ENCODE results near the gene SLK.

Gene SLK

DNA sequence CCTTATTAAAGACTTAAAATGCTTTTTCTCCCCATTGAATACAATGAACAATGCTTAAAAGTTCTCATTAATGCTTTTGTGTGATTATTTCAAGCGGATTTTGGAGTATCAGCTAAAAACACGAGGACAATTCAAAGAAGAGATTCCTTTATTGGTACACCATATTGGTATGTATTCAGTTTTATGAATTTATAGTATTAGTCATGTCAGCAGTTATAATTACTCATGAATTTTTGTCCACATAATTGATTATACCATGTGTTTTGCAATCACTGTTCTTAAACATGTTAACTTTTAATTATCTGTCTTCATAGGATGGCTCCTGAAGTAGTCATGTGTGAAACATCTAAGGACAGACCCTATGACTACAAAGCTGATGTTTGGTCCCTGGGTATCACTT, 31.9 kb downstream of the SLK start:
- Histone ChIP-seq H3K27ac (no peak overlapping the region), H3K4me3 (no peak overlapping the region)
- TF ChIP-seq, protein P1, sequence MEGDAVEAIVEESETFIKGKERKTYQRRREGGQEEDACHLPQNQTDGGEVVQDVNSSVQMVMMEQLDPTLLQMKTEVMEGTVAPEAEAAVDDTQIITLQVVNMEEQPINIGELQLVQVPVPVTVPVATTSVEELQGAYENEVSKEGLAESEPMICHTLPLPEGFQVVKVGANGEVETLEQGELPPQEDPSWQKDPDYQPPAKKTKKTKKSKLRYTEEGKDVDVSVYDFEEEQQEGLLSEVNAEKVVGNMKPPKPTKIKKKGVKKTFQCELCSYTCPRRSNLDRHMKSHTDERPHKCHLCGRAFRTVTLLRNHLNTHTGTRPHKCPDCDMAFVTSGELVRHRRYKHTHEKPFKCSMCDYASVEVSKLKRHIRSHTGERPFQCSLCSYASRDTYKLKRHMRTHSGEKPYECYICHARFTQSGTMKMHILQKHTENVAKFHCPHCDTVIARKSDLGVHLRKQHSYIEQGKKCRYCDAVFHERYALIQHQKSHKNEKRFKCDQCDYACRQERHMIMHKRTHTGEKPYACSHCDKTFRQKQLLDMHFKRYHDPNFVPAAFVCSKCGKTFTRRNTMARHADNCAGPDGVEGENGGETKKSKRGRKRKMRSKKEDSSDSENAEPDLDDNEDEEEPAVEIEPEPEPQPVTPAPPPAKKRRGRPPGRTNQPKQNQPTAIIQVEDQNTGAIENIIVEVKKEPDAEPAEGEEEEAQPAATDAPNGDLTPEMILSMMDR (IDR thresholded peaks at IDR 0.05), result no peak
- no peak for DNase-seq (ENCODE audit: low spot score)

DNA sequence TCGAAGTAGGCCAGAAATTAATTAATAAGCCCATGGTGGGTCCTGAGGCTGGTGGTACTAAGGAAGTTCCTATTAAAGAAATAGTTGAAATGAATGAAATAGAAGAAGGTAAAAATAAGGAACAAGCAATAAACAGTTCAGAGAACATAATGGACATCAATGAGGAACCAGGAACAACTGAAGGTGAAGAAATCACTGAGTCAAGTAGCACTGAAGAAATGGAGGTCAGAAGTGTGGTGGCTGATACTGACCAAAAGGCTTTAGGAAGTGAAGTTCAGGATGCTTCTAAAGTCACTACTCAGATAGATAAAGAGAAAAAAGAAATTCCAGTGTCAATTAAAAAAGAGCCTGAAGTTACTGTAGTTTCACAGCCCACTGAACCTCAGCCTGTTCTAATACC, 36.0 kb downstream of the SLK start:
- Histone ChIP-seq H3K27ac (no peak overlapping the region), H3K4me3 (no peak overlapping the region)
- no peak for DNase-seq (ENCODE audit: low spot score)
- TF ChIP-seq, protein P1 (IDR thresholded peaks at IDR 0.05), result no peak

DNA sequence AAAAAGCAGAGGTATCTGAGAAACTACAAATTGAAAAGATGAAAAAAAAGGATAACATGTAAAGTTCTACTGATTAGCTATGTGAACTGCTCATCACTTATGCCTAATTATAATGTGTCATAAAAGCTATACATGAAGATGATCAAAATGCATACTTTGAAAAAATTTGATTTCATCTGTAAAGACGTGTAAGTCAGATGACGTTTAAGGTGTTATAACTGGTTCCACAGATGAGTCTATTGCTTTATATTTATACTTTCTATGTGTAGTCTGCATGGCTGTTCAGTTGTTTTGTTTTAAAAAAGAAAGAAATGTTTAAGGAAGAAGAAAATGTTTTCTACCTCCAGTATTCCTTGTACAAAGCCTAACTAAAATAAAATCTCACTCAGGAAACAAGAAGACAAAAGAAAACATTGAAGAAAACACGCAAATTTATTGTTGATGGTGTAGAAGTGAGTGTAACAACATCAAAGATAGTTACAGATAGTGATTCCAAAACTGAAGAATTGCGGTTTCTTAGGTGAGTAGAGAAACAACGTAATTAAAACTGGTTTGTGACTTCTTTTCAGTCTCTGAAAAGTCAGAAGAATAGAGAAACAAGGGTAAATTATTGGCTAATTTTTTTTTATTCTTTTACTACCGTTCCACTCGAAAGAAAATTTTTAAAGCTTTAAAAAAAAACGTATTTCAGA, 38.4 kb downstream of the SLK start:
- no peak overlapping the region for H3K27ac ChIP-seq
- H3K4me3 ChIP-seq, result no peak overlapping the region
- TF ChIP-seq, protein P1 (IDR thresholded peaks at IDR 0.05), result no peak
- DNase-seq (ENCODE audit: low spot score), result no peak

DNA sequence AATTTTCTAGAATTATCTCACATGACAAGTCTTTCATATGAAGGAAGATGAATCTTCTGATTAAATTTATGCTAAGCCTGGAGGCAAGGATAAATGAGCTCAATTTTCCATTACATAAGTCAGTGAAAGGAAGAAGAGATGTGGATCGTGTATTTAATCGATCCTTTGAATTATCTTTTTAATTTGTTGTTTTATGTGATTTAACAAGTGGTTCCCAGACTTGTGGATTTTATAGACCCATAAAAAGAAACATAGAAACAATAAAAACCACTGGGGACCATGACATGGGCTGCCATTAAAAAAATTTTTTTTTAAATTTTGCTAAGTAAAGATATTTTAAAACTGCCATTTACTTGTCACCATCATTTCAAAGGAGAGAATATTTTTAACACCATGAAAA, 45.0 kb downstream of the SLK start:
- no peak for DNase-seq (ENCODE audit: low spot score)
- TF ChIP-seq, protein P1 (IDR thresholded peaks at IDR 0.05), result no peak
- H3K27ac ChIP-seq, result no peak overlapping the region
- no peak overlapping the region for H3K4me3 ChIP-seq

GRCh38 chr10:104013489-104013888, 46.5 kb downstream of the SLK start:
- TF ChIP-seq, protein P1 (IDR thresholded peaks at IDR 0.05), result no peak
- H3K27ac ChIP-seq, result no peak overlapping the region
- no peak for DNase-seq (ENCODE audit: low spot score)
- H3K4me3 ChIP-seq, result no peak overlapping the region

GRCh38 chr10:104014176-104014575, 47.2 kb downstream of the SLK start:
- H3K4me3 ChIP-seq, result no peak overlapping the region
- H3K27ac ChIP-seq, result no peak overlapping the region
- DNase-seq (ENCODE audit: low spot score), result no peak
- TF ChIP-seq, protein P1 (IDR thresholded peaks at IDR 0.05), result no peak

- TF ChIP-seq, protein P1 (IDR thresholded peaks at IDR 0.05), result no peak
- H3K4me3 ChIP-seq, result no peak overlapping the region
- no peak for DNase-seq (ENCODE audit: low spot score)
- no peak overlapping the region for H3K27ac ChIP-seq
Measured at GRCh38 chr10:104016661-104017060, 49.7 kb downstream of the SLK start.
